ENCODE data around the gene PADI3.

PADI3 gene, protein sequence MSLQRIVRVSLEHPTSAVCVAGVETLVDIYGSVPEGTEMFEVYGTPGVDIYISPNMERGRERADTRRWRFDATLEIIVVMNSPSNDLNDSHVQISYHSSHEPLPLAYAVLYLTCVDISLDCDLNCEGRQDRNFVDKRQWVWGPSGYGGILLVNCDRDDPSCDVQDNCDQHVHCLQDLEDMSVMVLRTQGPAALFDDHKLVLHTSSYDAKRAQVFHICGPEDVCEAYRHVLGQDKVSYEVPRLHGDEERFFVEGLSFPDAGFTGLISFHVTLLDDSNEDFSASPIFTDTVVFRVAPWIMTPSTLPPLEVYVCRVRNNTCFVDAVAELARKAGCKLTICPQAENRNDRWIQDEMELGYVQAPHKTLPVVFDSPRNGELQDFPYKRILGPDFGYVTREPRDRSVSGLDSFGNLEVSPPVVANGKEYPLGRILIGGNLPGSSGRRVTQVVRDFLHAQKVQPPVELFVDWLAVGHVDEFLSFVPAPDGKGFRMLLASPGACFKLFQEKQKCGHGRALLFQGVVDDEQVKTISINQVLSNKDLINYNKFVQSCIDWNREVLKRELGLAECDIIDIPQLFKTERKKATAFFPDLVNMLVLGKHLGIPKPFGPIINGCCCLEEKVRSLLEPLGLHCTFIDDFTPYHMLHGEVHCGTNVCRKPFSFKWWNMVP

DNA sequence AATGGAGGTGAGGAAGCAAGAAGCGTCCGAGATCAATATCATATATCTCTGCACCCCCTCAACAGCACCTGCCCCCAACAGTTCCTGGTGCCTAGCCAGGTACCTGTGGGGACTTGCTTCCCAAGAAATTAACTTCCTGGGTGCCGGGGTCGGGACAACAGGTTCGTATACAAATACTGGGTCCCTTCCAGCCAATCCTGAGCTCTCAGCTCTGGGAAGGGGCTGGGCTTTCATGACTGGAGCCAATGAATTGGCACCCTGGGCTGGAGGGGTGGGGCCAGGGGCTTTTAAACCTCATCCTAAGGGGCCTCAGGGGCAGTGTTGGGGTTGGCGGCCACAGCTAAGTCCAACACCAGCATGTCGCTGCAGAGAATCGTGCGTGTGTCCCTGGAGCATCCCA is at the start of gene PADI3:
Gene PADI3 (plus strand): TSS at position 318 of the 400 bp plus-strand sequence. CDS start 40 bp downstream, at position 358.
- no peak for DNase-seq (ENCODE audit: low read depth in 2 of 2)

DNA sequence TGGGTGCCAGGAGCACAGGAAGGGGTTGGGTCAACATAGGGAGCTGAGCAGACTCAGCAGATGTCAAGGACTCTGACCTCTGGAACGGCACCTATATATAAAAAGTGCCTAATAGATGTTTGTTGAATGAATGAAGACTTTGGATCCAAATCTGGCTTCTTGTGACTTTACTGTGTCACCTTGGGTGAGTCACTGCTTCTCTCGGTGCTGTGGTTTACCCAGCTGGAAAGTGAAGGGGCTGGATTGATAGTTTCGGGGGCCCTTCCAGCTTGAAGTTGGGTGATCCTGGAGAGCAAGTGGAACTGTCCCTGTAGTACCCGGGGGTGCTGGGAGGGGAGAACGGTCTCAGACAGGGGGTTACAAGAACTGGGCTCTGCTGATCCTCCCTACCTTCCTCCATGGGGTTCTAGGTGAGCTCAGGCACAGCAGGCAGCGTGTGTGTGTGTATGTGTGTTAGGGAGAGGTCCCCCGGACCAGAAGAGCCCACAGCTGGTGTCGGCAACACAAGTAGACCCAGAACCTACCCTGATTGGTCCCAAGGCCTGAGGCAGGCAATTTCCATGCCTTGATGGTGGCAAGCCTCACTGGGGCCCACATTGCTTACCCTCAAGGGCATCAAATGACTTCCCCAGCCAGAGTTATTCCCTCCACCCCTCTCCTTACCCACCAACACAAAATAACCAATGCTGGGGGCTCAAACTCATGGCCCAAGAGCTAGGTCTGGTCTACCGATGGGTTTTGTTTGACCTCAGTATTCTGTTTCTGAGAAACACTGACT is 49.4 kb upstream of the PADI3 start:
- no peak for DNase-seq (ENCODE audit: low read depth in 2 of 2)

DNA sequence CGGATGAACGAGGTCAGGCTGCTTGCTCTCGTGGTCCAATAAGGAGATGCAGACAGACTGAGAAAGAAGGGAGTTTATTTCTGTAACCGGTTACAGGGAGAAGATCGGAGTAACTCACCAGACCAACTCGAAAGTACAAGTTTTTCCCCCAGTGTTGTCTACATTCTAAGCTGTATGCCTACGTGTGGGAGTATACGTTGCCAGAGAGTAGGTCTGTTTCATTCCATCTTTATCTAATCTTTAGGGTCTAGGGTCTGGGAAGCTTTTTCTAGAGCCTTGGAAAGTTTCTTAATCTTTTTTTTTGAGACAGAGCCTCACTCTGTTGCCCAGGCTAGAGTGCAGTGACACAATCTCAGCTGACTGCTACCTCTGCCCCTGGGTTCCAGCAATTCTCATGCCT is 48.7 kb upstream of the PADI3 start:
- no peak for DNase-seq (ENCODE audit: low read depth in 2 of 2)

GRCh38 chr1:17200756-17201155 is 48.1 kb upstream of the PADI3 start:
- DNase-seq (ENCODE audit: low read depth in 2 of 2): no peak

DNA sequence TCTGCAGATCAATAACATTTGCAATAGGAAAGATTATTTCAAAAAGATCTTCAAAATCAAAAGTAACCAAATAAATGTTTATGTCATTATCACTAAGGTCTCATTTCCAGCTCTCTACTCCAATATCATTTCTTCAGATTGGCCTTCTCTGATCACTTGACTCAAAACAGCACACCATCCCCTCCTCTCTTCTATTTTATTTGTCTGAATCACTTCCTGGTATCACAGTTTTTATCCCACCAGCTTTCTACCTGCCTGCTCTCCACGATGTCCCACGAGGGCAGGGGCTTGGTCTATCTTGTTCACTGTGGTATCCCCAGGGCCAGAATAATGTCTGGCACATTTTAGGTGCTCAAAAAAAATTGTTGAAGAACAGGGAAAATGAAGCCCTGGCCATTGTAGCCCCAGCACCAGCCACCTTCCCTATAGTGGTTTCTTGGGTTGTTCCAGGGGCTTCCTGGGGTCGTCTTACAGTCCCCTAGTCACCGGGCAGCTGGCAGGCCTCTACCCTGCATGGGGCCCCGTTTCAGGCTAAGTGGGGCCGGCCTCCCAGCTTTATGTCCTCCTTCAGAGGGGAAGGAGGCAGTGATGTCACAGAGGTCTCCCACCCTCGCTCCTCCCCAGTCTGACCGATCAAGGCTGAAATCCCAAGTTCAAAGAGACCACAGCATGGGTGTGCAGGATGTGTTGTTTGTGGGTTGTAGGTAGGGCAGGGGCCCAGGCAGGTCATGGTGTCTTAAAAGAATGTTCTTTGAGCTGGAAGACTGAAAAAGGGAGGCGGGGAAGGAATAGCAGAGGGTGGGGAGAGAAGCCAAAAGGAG is 47.5 kb upstream of the PADI3 start:
- DNase-seq (ENCODE audit: low read depth in 2 of 2): no peak

- no peak for DNase-seq (ENCODE audit: low read depth in 2 of 2)
Measured at GRCh38 chr1:17204546-17205440, 44.1 kb upstream of the PADI3 start, which contains the start of gene PADI1. Gene PADI1 (plus strand): TSS chr1:17205128. CDS start chr1:17205218, 90 bp downstream.

DNA sequence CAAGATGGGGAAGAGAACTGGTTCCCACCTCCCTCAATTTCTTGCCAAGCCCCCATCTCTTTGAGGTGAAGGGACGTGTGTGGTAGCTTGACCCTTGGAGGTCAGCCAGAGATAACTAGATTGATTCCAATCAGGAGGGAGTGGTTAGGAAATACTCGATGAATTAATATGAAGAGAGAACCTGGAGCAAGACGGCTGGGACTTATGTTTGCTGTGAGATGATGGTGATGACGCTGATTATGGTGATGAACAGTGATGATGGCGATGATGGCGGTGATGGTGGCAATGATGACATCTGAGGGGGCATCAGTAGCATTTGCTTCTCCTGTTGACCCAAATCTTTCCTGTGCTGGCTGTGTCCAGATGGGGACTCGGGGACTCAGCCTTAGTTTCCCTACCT is 43.2 kb upstream of the PADI3 start:
- DNase-seq (ENCODE audit: low read depth in 2 of 2): no peak

- DNase-seq (ENCODE audit: low read depth in 2 of 2): no peak
Measured at GRCh38 chr1:17206196-17206595, 42.7 kb upstream of the PADI3 start.

DNA sequence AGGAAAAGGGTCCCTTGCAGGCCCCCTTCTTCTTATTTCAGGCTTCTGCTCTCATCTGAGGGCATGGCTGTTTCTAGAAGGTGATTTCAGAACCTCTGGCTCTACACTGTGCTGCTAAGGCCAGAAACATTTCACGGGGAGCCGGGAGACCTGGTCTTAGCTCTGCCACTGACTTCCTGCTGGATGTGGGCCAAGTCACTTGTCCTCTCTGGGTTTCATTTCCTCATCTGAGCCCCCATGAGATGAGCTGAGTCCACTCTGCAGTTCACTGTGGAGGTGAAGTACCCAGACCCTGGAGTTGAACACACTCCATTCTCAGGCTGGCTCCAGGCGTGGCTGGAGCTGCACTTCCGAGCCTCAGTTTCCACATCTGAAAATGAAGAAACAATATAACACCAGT is 41.9 kb upstream of the PADI3 start:
- DNase-seq (ENCODE audit: low read depth in 2 of 2): no peak

DNA sequence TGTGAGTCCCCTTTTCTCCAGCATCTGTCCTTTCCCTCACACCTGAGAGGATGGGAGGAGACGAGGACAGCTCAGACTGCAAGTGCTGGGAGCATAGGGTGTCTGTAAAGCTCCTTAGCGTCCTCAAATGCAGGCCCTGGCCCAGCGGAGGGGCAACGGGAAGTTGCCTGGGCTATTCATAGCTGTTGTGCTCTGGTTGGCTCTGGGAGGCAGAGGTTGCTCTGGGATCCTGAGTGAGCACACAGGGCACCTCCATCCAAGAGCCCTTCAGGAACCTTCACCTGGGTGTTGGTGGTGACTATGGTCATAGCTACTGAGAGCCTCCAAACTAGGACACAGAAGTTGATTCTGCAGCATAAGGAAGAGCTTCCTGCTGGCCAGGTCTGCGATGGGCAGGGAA is 41.4 kb upstream of the PADI3 start:
- DNase-seq (ENCODE audit: low read depth in 2 of 2): no peak

- peak in 1 of 2 donors; percentile 4 for DNase-seq (ENCODE audit: low read depth in 2 of 2)
Measured at GRCh38 chr1:17207966-17208418, 40.9 kb upstream of the PADI3 start.

DNA sequence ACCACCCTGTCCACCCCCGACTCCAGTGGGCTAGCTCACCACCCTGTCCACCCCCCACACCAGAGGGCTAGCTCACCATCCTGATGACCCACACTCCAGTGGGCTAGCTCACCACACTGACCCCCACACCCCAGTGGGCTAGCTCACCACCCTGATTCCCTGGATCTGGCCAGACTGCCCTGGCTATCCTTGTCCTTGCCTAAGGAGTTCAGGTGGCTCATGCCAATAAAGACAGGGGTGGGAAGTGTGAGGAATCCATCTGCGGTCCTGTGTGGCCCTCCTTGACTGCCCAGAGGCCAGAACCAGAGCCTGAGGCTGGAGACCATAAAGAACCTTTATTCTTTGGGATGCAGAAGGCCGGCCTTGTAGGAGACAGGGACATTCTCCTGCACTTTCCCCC is 40.4 kb upstream of the PADI3 start:
- DNase-seq (ENCODE audit: low read depth in 2 of 2): no peak

GRCh38 chr1:17209430-17209829 is 39.5 kb upstream of the PADI3 start:
- no peak for DNase-seq (ENCODE audit: low read depth in 2 of 2)

- no peak for DNase-seq (ENCODE audit: low read depth in 2 of 2)
Measured at GRCh38 chr1:17210176-17210575, 38.7 kb upstream of the PADI3 start.

DNA sequence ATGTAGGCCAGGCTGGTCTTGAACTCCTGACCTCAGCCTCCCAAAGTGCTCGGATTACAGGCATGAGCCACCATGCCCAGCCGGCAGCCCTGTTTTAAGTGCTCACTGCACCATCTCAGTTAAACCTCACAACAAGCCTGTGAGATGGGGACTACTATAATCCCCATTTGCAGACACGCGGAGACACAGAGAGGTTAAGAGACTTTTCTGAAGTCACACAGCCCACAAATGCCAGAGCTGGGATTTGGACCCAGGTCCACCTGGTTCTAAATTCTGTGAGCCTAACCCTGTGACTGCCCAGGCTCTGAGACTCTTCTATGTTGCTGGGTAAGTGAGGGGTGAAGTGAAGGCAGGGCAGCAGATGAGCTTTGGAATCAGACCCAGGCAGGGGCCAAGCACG is 37.5 kb upstream of the PADI3 start:
- no peak for DNase-seq (ENCODE audit: low read depth in 2 of 2)

GRCh38 chr1:17212009-17212408 is 36.9 kb upstream of the PADI3 start:
- DNase-seq (ENCODE audit: low read depth in 2 of 2): no peak

DNA sequence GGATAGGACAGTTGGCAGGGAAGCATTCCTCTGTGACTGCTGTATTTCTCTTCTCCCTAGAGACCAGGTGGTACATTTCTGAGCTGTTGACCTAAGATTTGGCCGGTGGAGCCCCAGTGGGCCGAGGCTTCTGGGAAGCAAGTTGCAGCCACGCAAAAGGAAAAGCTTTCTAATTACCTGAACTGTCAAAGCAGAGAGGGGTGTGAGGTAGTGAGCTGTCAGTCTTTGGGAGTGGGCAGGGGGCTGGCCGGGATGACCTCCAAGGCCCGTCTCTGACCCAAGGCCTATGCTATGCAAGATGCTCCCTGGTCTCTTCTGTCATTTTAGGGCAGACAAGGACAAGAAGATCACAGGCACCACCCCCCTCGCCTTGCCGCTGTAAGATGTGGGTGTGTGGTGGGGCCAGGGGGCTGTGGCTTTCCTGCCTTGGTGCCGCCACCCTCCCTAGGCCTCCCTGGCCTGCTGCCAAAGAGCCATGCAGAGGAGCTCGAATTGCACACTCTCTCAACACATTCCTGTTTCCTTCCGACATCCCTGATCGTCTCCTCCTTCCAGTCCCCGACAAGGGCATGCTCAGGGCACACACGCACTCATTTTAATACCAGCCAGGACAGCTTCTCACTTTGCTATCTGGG is 36.3 kb upstream of the PADI3 start:
- DNase-seq (ENCODE audit: low read depth in 2 of 2): peak; percentile 32 to 46

DNA sequence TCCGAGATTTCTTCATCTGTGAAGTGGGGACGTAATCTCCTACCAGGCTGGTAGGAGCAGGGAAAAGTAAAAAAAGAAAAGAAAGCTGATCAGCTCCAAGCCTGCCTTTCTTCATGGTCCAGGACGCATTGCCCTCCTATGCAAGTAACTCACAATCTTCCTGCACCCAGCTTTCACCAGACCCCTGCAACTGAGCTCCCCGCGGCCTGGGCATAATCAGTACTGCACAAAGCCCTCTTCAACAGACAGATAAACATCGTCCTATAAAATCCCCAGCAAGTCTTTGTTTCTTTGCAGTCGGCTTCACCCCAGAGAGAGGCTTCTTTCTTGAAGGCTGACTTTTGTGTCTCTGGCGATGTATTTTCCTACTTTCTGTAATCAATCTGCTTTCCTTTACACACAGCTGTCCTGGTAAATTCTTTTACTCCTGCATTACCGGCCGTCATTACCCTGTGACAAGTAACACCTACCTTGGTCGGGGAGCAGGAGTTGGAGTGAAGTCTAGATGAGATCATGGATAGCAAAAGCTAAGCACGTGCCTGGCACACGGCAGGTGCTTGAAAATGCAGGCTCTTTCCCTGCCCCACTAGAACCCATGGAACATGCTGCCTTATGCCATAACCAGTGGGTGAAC is 35.6 kb upstream of the PADI3 start:
- DNase-seq (ENCODE audit: low read depth in 2 of 2): no peak

- DNase-seq (ENCODE audit: low read depth in 2 of 2): no peak
Measured at GRCh38 chr1:17213782-17214148, 35.1 kb upstream of the PADI3 start.
